ENCODE results near the gene PCOLCE2. TPM values are rescaled to one million over a fixed set of nuclear protein-coding genes. Genes with fewer than 3 reads are reported as not detected.

The PCOLCE2 gene
- total and polyA plus RNA-seq, 10 of the 15 experiments (the other 5 are each of a cell fraction or from before 2014, with no cell fraction given): 0.11 to 7.6 (median 0.40) TPM

DNA sequence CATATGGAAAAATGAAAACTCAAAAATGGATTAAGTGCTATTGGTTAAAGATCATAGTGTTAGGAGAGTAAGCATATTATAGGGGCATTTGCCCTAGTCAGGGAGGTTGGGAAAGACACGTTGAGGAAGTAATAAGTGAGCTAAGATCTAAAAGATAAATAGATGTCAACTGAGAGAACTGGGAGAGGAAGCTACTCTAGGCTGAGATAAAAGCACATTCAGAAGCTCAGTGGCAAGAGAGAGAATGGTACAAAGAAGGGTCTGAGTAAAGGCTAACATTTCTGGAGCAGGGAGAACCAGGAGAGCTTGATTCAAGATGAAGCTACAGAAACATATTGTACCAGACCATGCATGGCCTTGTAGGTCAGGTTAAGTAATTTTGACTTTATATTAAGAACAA, 101.2 kb downstream of the PCOLCE2 start:
- H3K79me2 ChIP-seq (ENCODE audit: control insufficient read depth, insufficient read depth, low read length): no peaks in the 10 kb centered on the region
- WGBS (ENCODE audit: insufficient coverage, insufficient replicate concordance, low lambda C conversion rate, missing lambda C conversion rate): 0% methylated on average over 1 of the region's 1 CpG
- H4K20me1 ChIP-seq (ENCODE audit: control insufficient read depth, insufficient read depth): no peaks in the 10 kb centered on the region
- SMC1A ChIA-PET (ENCODE audit: uncharacterized antibody, unreplicated experiment): no interaction called here
- CTCF ChIA-PET: no interaction called here
- RAD21 ChIA-PET (ENCODE audit: unreplicated experiment): no interaction called here
- TF ChIP-seq MYC (IDR thresholded peaks at IDR 0.05; ENCODE audit: insufficient read depth, insufficient read length, insufficient replicate concordance, low read length, severe bottlenecking) (no peak), MTA3 (IDR thresholded peaks at IDR 0.05; ENCODE audit: borderline replicate concordance, low read length) (no peak), ESRRA (IDR thresholded peaks at IDR 0.05; ENCODE audit: low read length) (no peak), POLR2AphosphoS2 (IDR thresholded peaks at IDR 0.05; ENCODE audit: low read depth, low read length) (no peak), HDGF (IDR thresholded peaks at IDR 0.05) (no peak), RELA (IDR thresholded peaks at IDR 0.05; ENCODE audit: borderline replicate concordance, partially characterized antibody) (no peak), MYB (IDR thresholded peaks at IDR 0.05; ENCODE audit: borderline replicate concordance, low read depth, low read length) (no peak), RUNX3 (IDR thresholded peaks at IDR 0.05; ENCODE audit: low read length) (no peak), POLR2AphosphoS5 (IDR thresholded peaks at IDR 0.05; ENCODE audit: low read length) (no peak), DPF2 (IDR thresholded peaks at IDR 0.05) (no peak), YBX1 (IDR thresholded peaks at IDR 0.05) (no peak), POLR2A (IDR thresholded peaks at IDR 0.05; ENCODE audit: low read depth, low read length) (no peak), IKZF1 (conservative IDR thresholded peaks at IDR 0.05) (no peak), CBX3 (IDR thresholded peaks at IDR 0.05; ENCODE audit: borderline replicate concordance, low read depth) (no peak), CBX5 (IDR thresholded peaks at IDR 0.05; ENCODE audit: low read depth) (no peak), MXI1 (IDR thresholded peaks at IDR 0.05; ENCODE audit: low read depth, low read length) (no peak)
- TF ChIP-seq, protein P1, sequence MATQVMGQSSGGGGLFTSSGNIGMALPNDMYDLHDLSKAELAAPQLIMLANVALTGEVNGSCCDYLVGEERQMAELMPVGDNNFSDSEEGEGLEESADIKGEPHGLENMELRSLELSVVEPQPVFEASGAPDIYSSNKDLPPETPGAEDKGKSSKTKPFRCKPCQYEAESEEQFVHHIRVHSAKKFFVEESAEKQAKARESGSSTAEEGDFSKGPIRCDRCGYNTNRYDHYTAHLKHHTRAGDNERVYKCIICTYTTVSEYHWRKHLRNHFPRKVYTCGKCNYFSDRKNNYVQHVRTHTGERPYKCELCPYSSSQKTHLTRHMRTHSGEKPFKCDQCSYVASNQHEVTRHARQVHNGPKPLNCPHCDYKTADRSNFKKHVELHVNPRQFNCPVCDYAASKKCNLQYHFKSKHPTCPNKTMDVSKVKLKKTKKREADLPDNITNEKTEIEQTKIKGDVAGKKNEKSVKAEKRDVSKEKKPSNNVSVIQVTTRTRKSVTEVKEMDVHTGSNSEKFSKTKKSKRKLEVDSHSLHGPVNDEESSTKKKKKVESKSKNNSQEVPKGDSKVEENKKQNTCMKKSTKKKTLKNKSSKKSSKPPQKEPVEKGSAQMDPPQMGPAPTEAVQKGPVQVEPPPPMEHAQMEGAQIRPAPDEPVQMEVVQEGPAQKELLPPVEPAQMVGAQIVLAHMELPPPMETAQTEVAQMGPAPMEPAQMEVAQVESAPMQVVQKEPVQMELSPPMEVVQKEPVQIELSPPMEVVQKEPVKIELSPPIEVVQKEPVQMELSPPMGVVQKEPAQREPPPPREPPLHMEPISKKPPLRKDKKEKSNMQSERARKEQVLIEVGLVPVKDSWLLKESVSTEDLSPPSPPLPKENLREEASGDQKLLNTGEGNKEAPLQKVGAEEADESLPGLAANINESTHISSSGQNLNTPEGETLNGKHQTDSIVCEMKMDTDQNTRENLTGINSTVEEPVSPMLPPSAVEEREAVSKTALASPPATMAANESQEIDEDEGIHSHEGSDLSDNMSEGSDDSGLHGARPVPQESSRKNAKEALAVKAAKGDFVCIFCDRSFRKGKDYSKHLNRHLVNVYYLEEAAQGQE (IDR thresholded peaks at IDR 0.05; ENCODE audit: low read depth, low read length): no peak
- TF ChIP-seq, protein P2, sequence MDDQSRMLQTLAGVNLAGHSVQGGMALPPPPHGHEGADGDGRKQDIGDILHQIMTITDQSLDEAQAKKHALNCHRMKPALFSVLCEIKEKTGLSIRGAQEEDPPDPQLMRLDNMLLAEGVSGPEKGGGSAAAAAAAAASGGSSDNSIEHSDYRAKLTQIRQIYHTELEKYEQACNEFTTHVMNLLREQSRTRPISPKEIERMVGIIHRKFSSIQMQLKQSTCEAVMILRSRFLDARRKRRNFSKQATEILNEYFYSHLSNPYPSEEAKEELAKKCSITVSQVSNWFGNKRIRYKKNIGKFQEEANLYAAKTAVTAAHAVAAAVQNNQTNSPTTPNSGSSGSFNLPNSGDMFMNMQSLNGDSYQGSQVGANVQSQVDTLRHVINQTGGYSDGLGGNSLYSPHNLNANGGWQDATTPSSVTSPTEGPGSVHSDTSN (IDR thresholded peaks at IDR 0.05; ENCODE audit: insufficient replicate concordance, low read depth, low read length): no peak
- TF ChIP-seq, protein P3, sequence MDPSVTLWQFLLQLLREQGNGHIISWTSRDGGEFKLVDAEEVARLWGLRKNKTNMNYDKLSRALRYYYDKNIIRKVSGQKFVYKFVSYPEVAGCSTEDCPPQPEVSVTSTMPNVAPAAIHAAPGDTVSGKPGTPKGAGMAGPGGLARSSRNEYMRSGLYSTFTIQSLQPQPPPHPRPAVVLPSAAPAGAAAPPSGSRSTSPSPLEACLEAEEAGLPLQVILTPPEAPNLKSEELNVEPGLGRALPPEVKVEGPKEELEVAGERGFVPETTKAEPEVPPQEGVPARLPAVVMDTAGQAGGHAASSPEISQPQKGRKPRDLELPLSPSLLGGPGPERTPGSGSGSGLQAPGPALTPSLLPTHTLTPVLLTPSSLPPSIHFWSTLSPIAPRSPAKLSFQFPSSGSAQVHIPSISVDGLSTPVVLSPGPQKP (IDR thresholded peaks at IDR 0.05; ENCODE audit: low read depth, low read length): no peak
- POLR2A ChIA-PET: no interaction called here
- peaks cover 0 to 2% of the 10 kb centered on the region in 2 experiments; a peak in 1 of 4 replicates for H3K27me3 ChIP-seq (replicated peaks in 1 of 2; ENCODE audit: control insufficient read depth in 2 of 2, insufficient read depth in 2 of 2, low read length in 1 of 2)
- no peak overlapping the region for H3K4me3 ChIP-seq
- H3K9ac ChIP-seq (ENCODE audit: control insufficient read depth, insufficient read depth, low read length): no peak overlapping the region
- no peak overlapping the region for H2AFZ ChIP-seq (ENCODE audit: control insufficient read depth, low read depth, low read length)
- no peaks in the 10 kb centered on the region for H3K9me3 ChIP-seq (replicated peaks; ENCODE audit: control insufficient read depth, insufficient read depth, low read length)
- no peaks in the 10 kb centered on the region for H3K36me3 ChIP-seq (ENCODE audit: control insufficient read depth in 2 of 2, insufficient read depth in 2 of 2, low read length in 1 of 2)
- H3K27ac ChIP-seq (ENCODE audit: control insufficient read depth, insufficient read depth): no peak overlapping the region
- in situ Hi-C loops (cut with MboI): no loop called here
- ATAC-seq: no peak
- no peak overlapping the region for H3K4me2 ChIP-seq (ENCODE audit: control insufficient read depth, insufficient read depth)
- no TSS peak for BruUV-seq (replicated peaks)
- FAIRE-seq: no peak
- intact Hi-C loops (cut with micrococcal nuclease; ENCODE audit: unreplicated experiment): no loop called here
- no peaks in the 10 kb centered on the region for H3K4me1 ChIP-seq (ENCODE audit: control insufficient read depth, insufficient read depth, low read length)
- DNase-seq (ENCODE audit: low read depth, low spot score): no peak

Measured in GM12878 (cell line).